ENCODE results near the gene CRIM1.

The CRIM1 gene

DNA sequence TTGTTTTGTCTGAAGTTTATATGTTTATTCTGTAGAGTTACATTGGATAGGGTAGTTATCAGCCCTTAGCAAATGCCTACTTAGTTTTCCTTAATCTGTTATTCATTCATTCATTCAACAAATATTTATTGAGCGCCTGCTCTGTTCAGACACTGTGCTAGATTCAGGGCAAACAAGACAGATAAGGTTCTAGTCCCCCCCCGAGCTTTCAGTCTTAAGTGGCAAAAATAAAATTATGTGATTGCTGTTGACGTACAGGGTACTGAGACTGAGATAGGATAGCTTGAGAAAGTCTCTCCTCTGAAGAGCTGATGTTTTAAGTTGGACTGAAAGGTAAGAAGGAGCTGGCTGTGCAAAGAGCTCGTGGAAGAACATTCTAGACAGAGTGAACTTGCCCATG is 58.7 kb downstream of the CRIM1 start (continued):
- no peak for TF ChIP-seq OSR1 (CRISPR knock-in tag; IDR thresholded peaks at IDR 0.05)
- no peak for TF ChIP-seq ARNTL (CRISPR knock-in tag; IDR thresholded peaks at IDR 0.05; ENCODE audit: borderline replicate concordance, low read depth)

DNA sequence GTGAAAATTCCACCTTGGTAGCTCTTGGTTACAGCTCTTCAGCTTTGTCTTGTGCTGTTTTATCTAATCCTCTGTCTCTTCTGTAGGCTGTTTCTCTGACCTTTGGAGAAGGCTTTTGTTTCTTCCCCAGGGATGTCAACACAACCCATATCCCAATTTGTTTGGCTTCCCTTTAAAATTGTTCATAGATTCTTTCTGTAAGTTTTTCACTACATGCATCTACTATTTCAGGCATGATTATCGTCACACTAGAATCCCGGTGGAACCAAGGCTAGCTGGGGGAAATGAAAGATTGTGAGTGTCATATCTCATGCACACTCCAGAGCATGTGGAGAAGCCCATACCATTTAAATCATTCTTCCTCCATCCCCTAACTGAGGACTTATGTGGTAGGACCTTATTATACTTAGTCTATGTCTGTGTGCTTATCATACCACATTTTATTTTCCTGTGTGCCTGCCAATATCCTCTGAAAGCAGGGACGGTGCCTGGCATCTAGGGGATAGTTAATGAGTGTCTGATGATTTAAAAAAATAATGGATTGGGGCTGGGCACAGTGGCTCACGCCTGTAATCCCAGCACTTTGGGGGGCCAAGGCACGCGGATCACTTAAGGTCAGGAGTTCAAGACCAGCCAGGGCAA is 59.9 kb downstream of the CRIM1 start:
- ATAC-seq, result no peak

DNA sequence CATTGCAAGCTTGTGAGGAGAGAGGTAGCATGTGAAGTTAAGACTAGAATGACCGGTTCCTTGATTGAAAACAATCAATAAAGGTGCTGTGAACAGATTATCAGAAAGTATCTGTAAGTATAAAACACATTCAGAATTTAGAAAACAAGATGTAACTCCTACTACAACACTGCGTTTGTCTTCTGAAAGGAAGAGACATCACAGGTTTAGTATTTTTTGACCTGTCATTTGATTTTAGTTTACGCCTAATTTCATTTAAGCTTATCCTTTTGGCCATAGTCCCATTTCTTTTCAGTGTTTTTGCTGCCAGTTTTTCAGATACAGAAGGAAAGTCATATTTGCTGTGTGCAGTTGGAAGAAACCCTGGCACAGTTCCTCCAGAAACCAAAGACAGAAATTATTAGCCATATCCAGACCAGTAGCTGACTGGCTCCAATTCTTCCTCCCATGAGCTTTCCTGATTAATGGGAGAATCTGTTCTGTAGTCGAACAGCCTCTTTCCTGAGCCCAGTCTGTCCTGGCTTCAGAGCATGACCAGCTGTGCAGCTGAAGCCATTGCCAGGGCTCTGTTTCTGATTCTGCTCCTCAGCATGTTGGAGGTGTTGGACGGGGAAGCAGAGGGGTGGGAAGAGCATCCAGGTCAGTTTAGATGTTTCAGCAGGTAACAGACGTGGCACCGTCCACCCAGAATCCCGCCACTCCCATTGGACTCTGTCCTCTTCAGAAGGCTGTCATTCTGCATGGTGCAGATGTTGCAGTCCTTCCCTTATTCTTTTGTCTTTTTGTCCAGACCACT is 61.0 kb downstream of the CRIM1 start:
- TF ChIP-seq SNAI2 (CRISPR knock-in tag; IDR thresholded peaks at IDR 0.05) (no peak), RARB (CRISPR knock-in tag; IDR thresholded peaks at IDR 0.05) (no peak), PPARA (CRISPR knock-in tag; IDR thresholded peaks at IDR 0.05; ENCODE audit: borderline replicate concordance) (no peak), TCF4 (CRISPR knock-in tag; IDR thresholded peaks at IDR 0.05; ENCODE audit: borderline replicate concordance) (no peak), TOX (CRISPR knock-in tag; IDR thresholded peaks at IDR 0.05; ENCODE audit: borderline replicate concordance) (no peak), ISL1 (CRISPR knock-in tag; IDR thresholded peaks at IDR 0.05) (no peak), ESRRG (CRISPR knock-in tag; IDR thresholded peaks at IDR 0.05) (no peak), ZFP3 (CRISPR knock-in tag; IDR thresholded peaks at IDR 0.05) (no peak), TSHZ2 (CRISPR knock-in tag; IDR thresholded peaks at IDR 0.05) (no peak)
- ATAC-seq, result peak; percentile 42

More for the DNA sequence above, 59.9 kb downstream of the CRIM1 start:
- TF ChIP-seq TOX (CRISPR knock-in tag; IDR thresholded peaks at IDR 0.05; ENCODE audit: borderline replicate concordance) (no peak), CREB5 (CRISPR knock-in tag; IDR thresholded peaks at IDR 0.05; ENCODE audit: low read depth) (no peak), ZNF8 (CRISPR knock-in tag; IDR thresholded peaks at IDR 0.05) (no peak), BACH2 (CRISPR knock-in tag; IDR thresholded peaks at IDR 0.05; ENCODE audit: borderline replicate concordance) (no peak), PATZ1 (CRISPR knock-in tag; IDR thresholded peaks at IDR 0.05; ENCODE audit: borderline replicate concordance) (no peak), ESRRG (CRISPR knock-in tag; IDR thresholded peaks at IDR 0.05) (no peak), CSRNP3 (CRISPR knock-in tag; IDR thresholded peaks at IDR 0.05) (no peak), ZC3H10 (CRISPR knock-in tag; IDR thresholded peaks at IDR 0.05) (no peak), ISL1 (CRISPR knock-in tag; IDR thresholded peaks at IDR 0.05) (no peak), POU6F1 (CRISPR knock-in tag; IDR thresholded peaks at IDR 0.05; ENCODE audit: borderline replicate concordance, low read depth) (no peak), OSR1 (CRISPR knock-in tag; IDR thresholded peaks at IDR 0.05) (no peak), ZNF70 (CRISPR knock-in tag; IDR thresholded peaks at IDR 0.05) (no peak)
